ENCODE measurements around the gene IRX6. TPM values are rescaled to one million over a fixed set of nuclear protein-coding genes. Genes with fewer than 3 reads are reported as not detected.
A peak's percentile ranks its signal among the peaks of the same experiment; 100 is the strongest.

The IRX6 gene
- total RNA-seq, 1 experiment from 2014 or later, result not detected

- no peak for DNase-seq (ENCODE audit: extremely low read depth, low read depth)
Observed at GRCh38 chr16:55359946-55360345, 35.9 kb downstream of the IRX6 start.

GRCh38 chr16:55364811-55365210, 40.8 kb downstream of the IRX6 start:
- DNase-seq (ENCODE audit: extremely low read depth, low read depth), result no peak

- no peak for DNase-seq (ENCODE audit: extremely low read depth, low read depth)
Observed at GRCh38 chr16:55367301-55367811, 43.4 kb downstream of the IRX6 start.

GRCh38 chr16:55367866-55368603, 44.0 kb downstream of the IRX6 start:
- no peak for DNase-seq (ENCODE audit: extremely low read depth, low read depth)

GRCh38 chr16:55369151-55369550, 45.1 kb downstream of the IRX6 start:
- no peak for DNase-seq (ENCODE audit: extremely low read depth, low read depth)

- peak; percentile 9 for DNase-seq (ENCODE audit: extremely low read depth, low read depth)
Observed at GRCh38 chr16:55370762-55371482, 46.9 kb downstream of the IRX6 start.

GRCh38 chr16:55372792-55373488, 48.9 kb downstream of the IRX6 start:
- no peak for DNase-seq (ENCODE audit: extremely low read depth, low read depth)

- no peak for DNase-seq (ENCODE audit: extremely low read depth, low read depth)
Observed at GRCh38 chr16:55373489-55373832, 49.5 kb downstream of the IRX6 start.

- no peak for DNase-seq (ENCODE audit: extremely low read depth, low read depth)
Observed at GRCh38 chr16:55376045-55376444, 52.0 kb downstream of the IRX6 start.

GRCh38 chr16:55376567-55377167, 52.7 kb downstream of the IRX6 start:
- DNase-seq (ENCODE audit: extremely low read depth, low read depth), result no peak

- DNase-seq (ENCODE audit: extremely low read depth, low read depth), result no peak
Observed at GRCh38 chr16:55377840-55378239, 53.8 kb downstream of the IRX6 start.

- no peak for DNase-seq (ENCODE audit: extremely low read depth, low read depth)
Observed at GRCh38 chr16:55378616-55379015, 54.6 kb downstream of the IRX6 start.

GRCh38 chr16:55379371-55379770, 55.4 kb downstream of the IRX6 start:
- DNase-seq (ENCODE audit: extremely low read depth, low read depth), result no peak

- no peak for DNase-seq (ENCODE audit: extremely low read depth, low read depth)
Observed at GRCh38 chr16:55379876-55380390, 55.9 kb downstream of the IRX6 start.

Small RNA genes lying within 50 kb of the gene (small RNA-seq; reads per million reads assigned to genes)
- gene RN7SL841P, result 0 reads per million in 2 experiments

Other genes starting within 250 kb of the IRX6 start
- gene MMP2, start 155.0 kb downstream of the IRX6 start, total RNA-seq (2014; rRNA removed; shearing (Covaris generic)), result 0.27 TPM in 1 of 2 replicates, not detected in the other
- gene LPCAT2, start 184.9 kb downstream of the IRX6 start, total RNA-seq (2014; rRNA removed; shearing (Covaris generic)), result 0.63 and 2.1 TPM in 2 replicates
- gene CAPNS2, start 242.5 kb downstream of the IRX6 start, total RNA-seq (2014; rRNA removed; shearing (Covaris generic)), result not detected in 2 replicates